WTC11 (cell line): ENCODE measurements around the gene KDM1A. TPM values are rescaled to one million over a fixed set of nuclear protein-coding genes. Genes with fewer than 3 reads are reported as not detected.
"Not testable (repeated sequence)": the region's sequence is repeated elsewhere in the genome, so short reads cannot be mapped to it uniquely, and the experiment has no call there.

Source experiments
- ATAC-seq: fragments of 200-7000 bp; cut with Tn5 transposase; 2 replicates; pipeline ENCODE4 v1.10.0; 2021; ENCODE audit warnings: mild to moderate bottlenecking, moderate library complexity
- CTCF ChIA-PET: fragments of 300-600 bp; sonication (Branson Sonifier 250); formaldehyde crosslinking; loops from one replicate; lab custom pipeline; 2021; ENCODE audit warnings: antibody characterized with exemption; lab: Charles Lee
- POLR2A ChIA-PET: fragments of 350-600 bp; sonication (Branson Sonifier 250); formaldehyde crosslinking; loops from one replicate; lab custom pipeline; 2021; ENCODE audit warnings: antibody characterized with exemption; lab: Charles Lee
- DNase-seq: peaks from one replicate; pipeline ENCODE4 v3.0.0; 2021; ENCODE audit warnings: low spot score
- H3K27ac Mint-ChIP-seq: 2 replicates; pipeline ENCODE4 v1.8.0; 2021; ENCODE audit warnings: mixed read lengths
- H3K27me3 Mint-ChIP-seq: 2 replicates; pipeline ENCODE4 v1.8.0; 2021; ENCODE audit warnings: low read depth, mild to moderate bottlenecking, moderate library complexity, mixed read lengths
- H3K36me3 Mint-ChIP-seq: 2 replicates; pipeline ENCODE4 v1.8.0; 2021; ENCODE audit warnings: mixed read lengths
- H3K4me1 Mint-ChIP-seq: 2 replicates; pipeline ENCODE4 v1.8.0; 2022; ENCODE audit warnings: mixed read lengths
- H3K4me3 Mint-ChIP-seq: 2 replicates; pipeline ENCODE4 v1.8.0; 2021; ENCODE audit warnings: mild to moderate bottlenecking, moderate library complexity, mixed read lengths
- H3K9me3 Mint-ChIP-seq: 2 replicates; pipeline ENCODE4 v1.8.0; 2021; ENCODE audit warnings: mixed read lengths
- CREB1 ChIP-seq: sonication (generic); formaldehyde crosslinking; IDR thresholded peaks from 2 replicates; pipeline ENCODE4 v1.8.0; 2023; ENCODE audit warnings: mild to moderate bottlenecking, missing genetic modification reagents
- FOXK1 ChIP-seq: sonication (generic); formaldehyde crosslinking; IDR thresholded peaks from 2 replicates; pipeline ENCODE4 v1.8.0; 2022; ENCODE audit warnings: mild to moderate bottlenecking, moderate library complexity, missing genetic modification reagents
- GRHL2 ChIP-seq: fragments of 250-450 bp; sonication (Bioruptor Pico); IDR thresholded peaks from 2 replicates; pipeline ENCODE4 v1.8.0; 2022; ENCODE audit warnings: mild to moderate bottlenecking, moderate library complexity; ENCODE audit not compliant: insufficient replicate concordance, severe bottlenecking
- KAT7 ChIP-seq: sonication (generic); formaldehyde crosslinking; IDR thresholded peaks from 2 replicates; pipeline ENCODE4 v1.8.1; 2023; ENCODE audit warnings: missing genetic modification reagents, mild to moderate bottlenecking, borderline replicate concordance
- RELA ChIP-seq: sonication (generic); formaldehyde crosslinking; IDR thresholded peaks from 2 replicates; pipeline ENCODE4 v1.8.1; 2022; ENCODE audit warnings: missing genetic modification reagents, mild to moderate bottlenecking, borderline replicate concordance
- RORB ChIP-seq: fragments of 250-450 bp; sonication (Bioruptor Pico); IDR thresholded peaks from 2 replicates; pipeline ENCODE4 v1.9.0; 2021; ENCODE audit warnings: mild to moderate bottlenecking
- SMAD4 ChIP-seq: sonication (generic); formaldehyde crosslinking; IDR thresholded peaks from 2 replicates; pipeline ENCODE4 v1.8.0; 2022; ENCODE audit warnings: mild to moderate bottlenecking, missing genetic modification reagents
- ZNF121 ChIP-seq: sonication (generic); formaldehyde crosslinking; IDR thresholded peaks from 2 replicates; pipeline ENCODE4 v1.8.0; 2023; ENCODE audit warnings: missing genetic modification reagents
- ZNF219 ChIP-seq: sonication (generic); formaldehyde crosslinking; IDR thresholded peaks from 2 replicates; pipeline ENCODE4 v1.8.0; 2023; ENCODE audit warnings: missing genetic modification reagents, mild to moderate bottlenecking, borderline replicate concordance
- ZNF232 ChIP-seq: sonication (generic); formaldehyde crosslinking; IDR thresholded peaks from 2 replicates; pipeline ENCODE4 v1.8.0; 2022; ENCODE audit warnings: mild to moderate bottlenecking, missing genetic modification reagents
- ZNF396 ChIP-seq: fragments of 250-450 bp; sonication (Bioruptor Pico); IDR thresholded peaks from 2 replicates; pipeline ENCODE4 v1.8.0; 2021; ENCODE audit warnings: mild to moderate bottlenecking, moderate library complexity, borderline replicate concordance
- total RNA-seq: library from RNA; stranded (reverse); gene quantifications from 3 replicates; pipeline ENCODE4 v1.2.3, GENCODE V29; 2021
- TF ChIP-seq, protein P1 (sequence below): sonication (generic); formaldehyde crosslinking; IDR thresholded peaks from 2 replicates; pipeline ENCODE4 v1.8.1; 2023; ENCODE audit warnings: mild to moderate bottlenecking, missing genetic modification reagents
- TF ChIP-seq, protein P2 (sequence below): fragments of 250-450 bp; sonication (Bioruptor Pico); IDR thresholded peaks from 2 replicates; pipeline ENCODE4 v1.9.0; 2021; ENCODE audit warnings: mild to moderate bottlenecking
- TF ChIP-seq, protein P3 (sequence below): fragments of 250-450 bp; sonication (Bioruptor Pico); IDR thresholded peaks from 2 replicates; pipeline ENCODE4 v2.1.2; 2022; ENCODE audit warnings: mild to moderate bottlenecking, moderate library complexity
- TF ChIP-seq, protein P4 (sequence below): fragments of 250-450 bp; sonication (Bioruptor Pico); IDR thresholded peaks from 2 replicates; pipeline ENCODE4 v1.9.0; 2021; ENCODE audit warnings: mild to moderate bottlenecking
- TF ChIP-seq, protein P5 (sequence below): sonication (generic); formaldehyde crosslinking; IDR thresholded peaks from 2 replicates; pipeline ENCODE4 v1.8.1; 2023; ENCODE audit warnings: mild to moderate bottlenecking, missing genetic modification reagents, borderline replicate concordance
- TF ChIP-seq, protein P6 (sequence below): sonication (generic); formaldehyde crosslinking; IDR thresholded peaks from 2 replicates; pipeline ENCODE4 v1.8.1; 2023; ENCODE audit warnings: mild to moderate bottlenecking, missing genetic modification reagents, moderate library complexity

KDM1A gene
- total RNA-seq, 1 experiment from 2014 or later, result 226 TPM

DNA sequence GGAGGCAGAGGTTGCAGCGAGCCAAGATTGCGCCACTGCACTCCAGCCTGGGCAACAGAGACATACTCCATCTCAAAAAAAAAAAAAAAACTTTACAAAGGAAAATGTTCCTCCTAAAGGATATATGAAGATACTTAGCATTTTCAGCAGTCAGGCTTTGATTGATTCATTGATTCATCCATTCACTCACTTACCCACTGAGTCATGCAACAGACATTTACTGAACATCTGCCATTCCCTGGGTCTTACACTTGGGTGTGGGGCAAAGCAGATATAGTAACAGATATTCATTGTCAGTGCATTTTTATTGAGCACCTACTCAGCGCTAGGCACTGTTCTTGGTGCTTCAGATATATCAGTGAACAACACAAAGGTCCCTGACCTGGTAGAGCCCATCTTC lies 41.0 kb upstream of the KDM1A start:
- no peak for ATAC-seq
- Mint-ChIP-seq H3K4me1 (peaks cover 5% of the 10 kb centered on the region), H3K27ac (no peak overlapping the region), H3K4me3 (no peak overlapping the region), H3K36me3 (no peaks in the 10 kb centered on the region), H3K9me3 (no peaks in the 10 kb centered on the region), H3K27me3 (no peaks in the 10 kb centered on the region; the same call in 1 of the 2 replicates)
- POLR2A ChIA-PET, result no interaction called here
- CTCF ChIA-PET, result no interaction called here
- no peak for DNase-seq
- TF ChIP-seq FOXK1 (CRISPR knock-in tag) (no peak), SMAD4 (CRISPR knock-in tag) (no peak), RORB (CRISPR knock-in tag) (no peak), GRHL2 (no peak), ZNF219 (CRISPR knock-in tag) (no peak), KAT7 (no peak), ZNF121 (CRISPR knock-in tag) (no peak), RELA (no peak), CREB1 (no peak), ZNF232 (CRISPR knock-in tag) (no peak), ZNF396 (CRISPR knock-in tag) (no peak)
- TF ChIP-seq, protein P1, sequence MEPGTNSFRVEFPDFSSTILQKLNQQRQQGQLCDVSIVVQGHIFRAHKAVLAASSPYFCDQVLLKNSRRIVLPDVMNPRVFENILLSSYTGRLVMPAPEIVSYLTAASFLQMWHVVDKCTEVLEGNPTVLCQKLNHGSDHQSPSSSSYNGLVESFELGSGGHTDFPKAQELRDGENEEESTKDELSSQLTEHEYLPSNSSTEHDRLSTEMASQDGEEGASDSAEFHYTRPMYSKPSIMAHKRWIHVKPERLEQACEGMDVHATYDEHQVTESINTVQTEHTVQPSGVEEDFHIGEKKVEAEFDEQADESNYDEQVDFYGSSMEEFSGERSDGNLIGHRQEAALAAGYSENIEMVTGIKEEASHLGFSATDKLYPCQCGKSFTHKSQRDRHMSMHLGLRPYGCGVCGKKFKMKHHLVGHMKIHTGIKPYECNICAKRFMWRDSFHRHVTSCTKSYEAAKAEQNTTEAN (CRISPR knock-in tag), result no peak
- TF ChIP-seq, protein P2, sequence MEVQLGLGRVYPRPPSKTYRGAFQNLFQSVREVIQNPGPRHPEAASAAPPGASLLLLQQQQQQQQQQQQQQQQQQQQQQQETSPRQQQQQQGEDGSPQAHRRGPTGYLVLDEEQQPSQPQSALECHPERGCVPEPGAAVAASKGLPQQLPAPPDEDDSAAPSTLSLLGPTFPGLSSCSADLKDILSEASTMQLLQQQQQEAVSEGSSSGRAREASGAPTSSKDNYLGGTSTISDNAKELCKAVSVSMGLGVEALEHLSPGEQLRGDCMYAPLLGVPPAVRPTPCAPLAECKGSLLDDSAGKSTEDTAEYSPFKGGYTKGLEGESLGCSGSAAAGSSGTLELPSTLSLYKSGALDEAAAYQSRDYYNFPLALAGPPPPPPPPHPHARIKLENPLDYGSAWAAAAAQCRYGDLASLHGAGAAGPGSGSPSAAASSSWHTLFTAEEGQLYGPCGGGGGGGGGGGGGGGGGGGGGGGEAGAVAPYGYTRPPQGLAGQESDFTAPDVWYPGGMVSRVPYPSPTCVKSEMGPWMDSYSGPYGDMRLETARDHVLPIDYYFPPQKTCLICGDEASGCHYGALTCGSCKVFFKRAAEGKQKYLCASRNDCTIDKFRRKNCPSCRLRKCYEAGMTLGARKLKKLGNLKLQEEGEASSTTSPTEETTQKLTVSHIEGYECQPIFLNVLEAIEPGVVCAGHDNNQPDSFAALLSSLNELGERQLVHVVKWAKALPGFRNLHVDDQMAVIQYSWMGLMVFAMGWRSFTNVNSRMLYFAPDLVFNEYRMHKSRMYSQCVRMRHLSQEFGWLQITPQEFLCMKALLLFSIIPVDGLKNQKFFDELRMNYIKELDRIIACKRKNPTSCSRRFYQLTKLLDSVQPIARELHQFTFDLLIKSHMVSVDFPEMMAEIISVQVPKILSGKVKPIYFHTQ (CRISPR knock-in tag), result no peak
- TF ChIP-seq, protein P3, sequence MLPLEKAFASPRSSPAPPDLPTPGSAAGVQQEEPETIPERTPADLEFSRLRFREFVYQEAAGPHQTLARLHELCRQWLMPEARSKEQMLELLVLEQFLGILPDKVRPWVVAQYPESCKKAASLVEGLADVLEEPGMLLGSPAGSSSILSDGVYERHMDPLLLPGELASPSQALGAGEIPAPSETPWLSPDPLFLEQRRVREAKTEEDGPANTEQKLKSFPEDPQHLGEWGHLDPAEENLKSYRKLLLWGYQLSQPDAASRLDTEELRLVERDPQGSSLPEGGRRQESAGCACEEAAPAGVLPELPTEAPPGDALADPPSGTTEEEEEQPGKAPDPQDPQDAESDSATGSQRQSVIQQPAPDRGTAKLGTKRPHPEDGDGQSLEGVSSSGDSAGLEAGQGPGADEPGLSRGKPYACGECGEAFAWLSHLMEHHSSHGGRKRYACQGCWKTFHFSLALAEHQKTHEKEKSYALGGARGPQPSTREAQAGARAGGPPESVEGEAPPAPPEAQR (CRISPR knock-in tag), result no peak
- TF ChIP-seq, protein P4, sequence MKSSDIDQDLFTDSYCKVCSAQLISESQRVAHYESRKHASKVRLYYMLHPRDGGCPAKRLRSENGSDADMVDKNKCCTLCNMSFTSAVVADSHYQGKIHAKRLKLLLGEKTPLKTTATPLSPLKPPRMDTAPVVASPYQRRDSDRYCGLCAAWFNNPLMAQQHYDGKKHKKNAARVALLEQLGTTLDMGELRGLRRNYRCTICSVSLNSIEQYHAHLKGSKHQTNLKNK (CRISPR knock-in tag), result no peak
- TF ChIP-seq, protein P5, sequence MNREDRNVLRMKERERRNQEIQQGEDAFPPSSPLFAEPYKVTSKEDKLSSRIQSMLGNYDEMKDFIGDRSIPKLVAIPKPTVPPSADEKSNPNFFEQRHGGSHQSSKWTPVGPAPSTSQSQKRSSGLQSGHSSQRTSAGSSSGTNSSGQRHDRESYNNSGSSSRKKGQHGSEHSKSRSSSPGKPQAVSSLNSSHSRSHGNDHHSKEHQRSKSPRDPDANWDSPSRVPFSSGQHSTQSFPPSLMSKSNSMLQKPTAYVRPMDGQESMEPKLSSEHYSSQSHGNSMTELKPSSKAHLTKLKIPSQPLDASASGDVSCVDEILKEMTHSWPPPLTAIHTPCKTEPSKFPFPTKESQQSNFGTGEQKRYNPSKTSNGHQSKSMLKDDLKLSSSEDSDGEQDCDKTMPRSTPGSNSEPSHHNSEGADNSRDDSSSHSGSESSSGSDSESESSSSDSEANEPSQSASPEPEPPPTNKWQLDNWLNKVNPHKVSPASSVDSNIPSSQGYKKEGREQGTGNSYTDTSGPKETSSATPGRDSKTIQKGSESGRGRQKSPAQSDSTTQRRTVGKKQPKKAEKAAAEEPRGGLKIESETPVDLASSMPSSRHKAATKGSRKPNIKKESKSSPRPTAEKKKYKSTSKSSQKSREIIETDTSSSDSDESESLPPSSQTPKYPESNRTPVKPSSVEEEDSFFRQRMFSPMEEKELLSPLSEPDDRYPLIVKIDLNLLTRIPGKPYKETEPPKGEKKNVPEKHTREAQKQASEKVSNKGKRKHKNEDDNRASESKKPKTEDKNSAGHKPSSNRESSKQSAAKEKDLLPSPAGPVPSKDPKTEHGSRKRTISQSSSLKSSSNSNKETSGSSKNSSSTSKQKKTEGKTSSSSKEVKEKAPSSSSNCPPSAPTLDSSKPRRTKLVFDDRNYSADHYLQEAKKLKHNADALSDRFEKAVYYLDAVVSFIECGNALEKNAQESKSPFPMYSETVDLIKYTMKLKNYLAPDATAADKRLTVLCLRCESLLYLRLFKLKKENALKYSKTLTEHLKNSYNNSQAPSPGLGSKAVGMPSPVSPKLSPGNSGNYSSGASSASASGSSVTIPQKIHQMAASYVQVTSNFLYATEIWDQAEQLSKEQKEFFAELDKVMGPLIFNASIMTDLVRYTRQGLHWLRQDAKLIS (CRISPR knock-in tag), result no peak
- TF ChIP-seq, protein P6, sequence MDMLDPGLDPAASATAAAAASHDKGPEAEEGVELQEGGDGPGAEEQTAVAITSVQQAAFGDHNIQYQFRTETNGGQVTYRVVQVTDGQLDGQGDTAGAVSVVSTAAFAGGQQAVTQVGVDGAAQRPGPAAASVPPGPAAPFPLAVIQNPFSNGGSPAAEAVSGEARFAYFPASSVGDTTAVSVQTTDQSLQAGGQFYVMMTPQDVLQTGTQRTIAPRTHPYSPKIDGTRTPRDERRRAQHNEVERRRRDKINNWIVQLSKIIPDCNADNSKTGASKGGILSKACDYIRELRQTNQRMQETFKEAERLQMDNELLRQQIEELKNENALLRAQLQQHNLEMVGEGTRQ (CRISPR knock-in tag), result no peak
- TF ChIP-seq, all 79 proteins: peak for 0

DNA sequence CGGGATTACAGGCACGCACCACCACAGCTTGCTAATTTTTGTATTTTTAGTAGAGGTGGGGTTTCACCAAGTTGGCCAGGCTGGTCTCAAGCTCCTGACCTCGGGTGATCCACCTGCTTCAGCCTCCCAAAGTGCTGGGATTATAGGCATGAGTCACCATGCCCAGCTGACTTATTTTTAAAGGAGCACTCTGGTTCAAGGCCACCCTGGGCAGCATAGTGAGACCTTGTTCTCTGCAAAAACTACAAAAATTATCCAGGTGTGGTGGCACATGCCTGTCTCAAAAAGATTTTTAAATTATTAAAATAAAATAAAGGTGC lies 38.8 kb upstream of the KDM1A start:
- DNase-seq, CTCF ChIA-PET, ATAC-seq, H3K4me3 Mint-ChIP-seq, H3K27ac Mint-ChIP-seq, H3K4me1 Mint-ChIP-seq, H3K9me3 Mint-ChIP-seq, H3K27me3 Mint-ChIP-seq, POLR2A ChIA-PET, H3K36me3 Mint-ChIP-seq: not testable (repeated sequence)
